Measurements from ENCODE around the gene NCBP3. TPM values are rescaled to one million over a fixed set of nuclear protein-coding genes. Genes with fewer than 3 reads are reported as not detected.

NCBP3 gene
- total RNA-seq, 1 donor from 2014 or later, result 15.3 TPM

DNA sequence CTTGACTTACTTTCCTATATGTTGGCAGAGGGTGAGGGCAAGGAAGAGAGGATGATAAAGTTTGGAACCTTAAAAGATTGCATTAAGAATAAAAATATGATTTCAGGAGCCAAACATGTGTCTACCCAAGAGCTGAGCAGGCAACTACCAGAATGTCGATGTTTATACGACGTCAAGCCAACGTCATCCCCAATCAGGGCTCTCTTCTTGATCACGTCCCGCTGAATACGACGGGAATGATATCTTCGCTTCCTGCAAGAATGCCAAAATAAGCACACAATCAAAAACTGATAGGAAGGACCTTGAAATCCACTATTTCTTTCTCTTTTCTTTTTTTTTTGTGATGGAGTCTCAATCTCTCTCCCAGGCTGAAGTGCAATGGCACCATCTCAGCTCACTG lies 24.9 kb downstream of the NCBP3 start:
- ATAC-seq, result no peak
- intact Hi-C loops (cut with DNase I), result no loop called here
- DNase-seq (ENCODE audit: missing footprints), result no peak

DNA sequence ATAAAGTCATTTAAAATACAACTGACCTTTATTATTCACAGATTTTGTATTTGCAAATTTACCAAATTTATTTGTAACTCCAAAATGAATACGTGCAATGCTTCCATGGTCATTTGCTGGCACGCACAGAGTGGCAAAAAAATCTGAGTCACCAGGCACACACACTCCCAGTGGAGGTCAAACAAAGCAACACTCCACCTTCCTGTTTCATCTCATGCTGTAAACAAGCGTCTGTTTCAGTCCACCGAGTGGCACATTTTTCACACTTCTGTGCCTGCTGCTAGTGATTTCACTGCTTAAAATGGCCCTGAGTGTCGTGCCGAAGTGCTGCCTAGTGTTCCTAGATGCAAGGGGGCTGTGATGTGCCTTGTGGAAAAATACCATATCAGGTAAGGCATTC lies 27.3 kb downstream of the NCBP3 start:
- no peak for DNase-seq (ENCODE audit: missing footprints)
- intact Hi-C loops (cut with DNase I), result no loop called here
- no peak for ATAC-seq

DNA sequence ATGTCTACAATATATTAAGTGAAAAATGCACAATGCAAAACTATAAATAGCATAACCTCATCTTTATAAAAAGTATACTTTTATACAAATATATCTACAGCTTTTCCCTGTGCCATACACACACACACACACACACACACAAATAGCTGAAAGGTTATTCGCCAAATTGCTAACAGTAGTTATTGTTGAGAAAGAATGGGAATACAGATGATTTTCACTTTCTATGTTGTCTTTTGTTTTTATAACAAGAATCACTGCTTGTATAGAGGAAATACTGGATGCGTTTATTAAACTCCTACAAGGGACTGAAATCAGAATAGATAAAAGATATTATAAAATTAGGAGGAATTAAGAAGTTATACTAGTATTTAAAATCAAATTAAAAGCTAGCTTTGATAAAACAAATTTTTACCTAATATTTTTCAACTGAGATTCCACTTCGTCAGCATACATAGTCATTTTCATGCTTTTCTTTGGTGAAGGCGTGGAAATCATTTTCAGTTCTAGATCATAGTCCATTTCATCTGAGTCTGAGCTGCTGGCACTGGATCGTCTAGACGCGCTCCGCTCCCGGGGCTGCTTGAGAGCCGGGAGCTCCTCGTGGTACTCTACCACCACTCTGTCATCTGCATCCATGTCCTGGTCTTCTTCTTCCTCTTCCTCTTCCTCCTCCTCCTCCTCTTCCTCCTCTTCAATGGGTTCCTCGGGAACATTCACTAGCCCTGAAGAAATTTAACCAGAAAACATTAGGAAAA lies 28.0 kb downstream of the NCBP3 start:
- DNase-seq (ENCODE audit: missing footprints), result no peak
- ATAC-seq, result no peak
- intact Hi-C loops (cut with DNase I), result no loop called here

DNA sequence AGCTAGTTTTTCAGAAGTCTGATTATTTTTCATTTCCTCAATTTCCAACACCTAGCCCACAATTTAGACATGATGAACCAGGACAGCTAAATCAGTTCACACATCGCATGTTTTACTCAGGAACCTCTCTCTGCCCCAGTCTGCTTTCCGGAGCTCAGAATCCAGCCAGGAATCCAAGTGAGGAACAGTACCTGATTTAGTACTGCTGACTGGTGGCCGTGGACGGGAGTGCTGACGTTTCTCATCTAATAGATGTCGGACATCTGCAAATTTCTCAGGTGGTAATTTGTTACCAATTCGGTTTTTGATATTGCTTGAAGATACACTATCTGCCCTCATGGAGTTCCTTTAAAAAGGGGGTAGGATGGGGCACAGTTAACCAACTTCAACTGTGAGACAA lies 30.1 kb downstream of the NCBP3 start:
- ATAC-seq (no peak), DNase-seq (ENCODE audit: missing footprints) (no peak)
- intact Hi-C loops (cut with DNase I), result no loop called here

DNA sequence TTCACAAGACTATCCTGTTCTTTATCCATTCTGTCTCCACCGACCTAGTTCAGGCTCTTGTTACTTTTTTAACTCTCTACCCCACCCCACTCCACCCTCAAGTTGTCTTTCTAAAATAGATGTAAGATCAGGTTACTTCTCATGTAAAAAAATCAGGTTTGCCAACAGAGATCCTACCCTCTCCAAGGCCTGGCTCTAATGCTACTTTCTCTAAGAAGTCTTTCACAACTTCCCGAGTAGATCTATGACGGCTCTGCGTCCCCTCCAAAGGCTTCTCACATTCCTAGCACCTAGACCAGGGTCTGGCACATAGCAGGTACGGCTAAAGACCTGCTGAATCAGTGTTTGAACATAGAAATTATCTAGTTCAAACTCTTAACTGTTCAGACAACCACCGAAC lies 30.9 kb downstream of the NCBP3 start:
- ATAC-seq (no peak), DNase-seq (ENCODE audit: missing footprints) (no peak)
- intact Hi-C loops (cut with DNase I), result no loop called here

DNA sequence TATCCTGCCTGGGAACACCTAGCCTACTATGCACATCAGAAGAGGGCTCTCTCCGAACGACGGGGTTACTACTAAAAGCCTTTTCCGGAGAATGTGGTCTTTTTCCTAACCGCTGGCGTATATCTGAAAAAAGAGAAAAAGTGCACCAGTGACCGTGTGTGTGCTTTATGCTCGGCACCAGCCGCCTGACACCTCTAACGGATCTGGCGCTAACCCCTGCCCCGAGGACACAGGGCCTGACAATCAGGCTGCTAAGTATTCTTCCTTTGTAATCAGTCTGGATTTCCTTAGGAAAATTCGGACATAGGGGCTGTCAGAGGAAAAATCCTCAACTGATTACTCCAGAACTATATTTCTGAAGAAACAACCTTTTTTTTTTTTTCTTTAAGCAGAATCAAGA lies 31.7 kb downstream of the NCBP3 start:
- intact Hi-C loops (cut with DNase I), result no loop called here
- ATAC-seq (no peak), DNase-seq (ENCODE audit: missing footprints) (no peak)

DNA sequence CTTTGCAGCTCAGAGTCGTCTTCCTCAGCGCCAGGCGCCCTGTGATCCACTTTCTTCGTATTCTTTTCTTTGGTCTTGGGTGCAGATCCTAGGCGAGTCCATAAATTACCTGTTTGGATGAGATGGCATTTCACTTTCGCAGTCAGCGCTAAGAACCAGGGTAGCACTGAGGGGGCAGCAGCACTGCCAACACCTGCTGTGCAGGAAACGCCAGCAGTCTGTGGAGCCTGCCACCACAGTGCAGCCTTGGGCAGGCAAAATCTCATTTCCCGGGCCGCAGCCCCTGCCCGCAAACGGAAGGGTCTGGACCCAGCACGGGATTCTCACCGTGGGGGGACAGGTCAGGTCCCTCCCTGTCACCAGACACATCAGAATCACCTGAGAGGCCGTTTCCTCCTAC lies 32.9 kb downstream of the NCBP3 start:
- ATAC-seq (no peak), DNase-seq (ENCODE audit: missing footprints) (no peak)
- intact Hi-C loops (cut with DNase I), result no loop called here

DNA sequence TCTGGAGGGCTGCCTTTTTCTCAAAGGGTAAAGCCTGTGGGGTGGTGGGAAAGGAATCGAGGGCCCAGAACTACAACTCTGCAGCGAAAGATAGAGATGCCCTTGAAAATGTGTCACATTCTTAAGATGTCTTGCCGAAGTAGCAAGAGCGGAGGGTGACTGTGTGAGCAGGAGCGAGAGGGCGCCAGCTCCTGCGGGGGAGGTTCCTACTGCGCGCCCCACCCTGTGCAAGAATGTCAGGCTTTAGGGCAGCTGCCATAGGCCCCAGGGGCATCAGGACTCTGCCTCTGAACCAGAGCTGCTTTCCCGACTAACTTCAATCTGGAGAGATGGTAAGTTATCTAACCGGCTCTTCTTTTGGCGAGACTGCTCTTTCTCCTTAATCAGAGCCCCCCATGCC lies 33.3 kb downstream of the NCBP3 start:
- ATAC-seq, result no peak
- DNase-seq (ENCODE audit: missing footprints), result peak; percentile 58
- intact Hi-C loops (cut with DNase I), result no loop called here

DNA sequence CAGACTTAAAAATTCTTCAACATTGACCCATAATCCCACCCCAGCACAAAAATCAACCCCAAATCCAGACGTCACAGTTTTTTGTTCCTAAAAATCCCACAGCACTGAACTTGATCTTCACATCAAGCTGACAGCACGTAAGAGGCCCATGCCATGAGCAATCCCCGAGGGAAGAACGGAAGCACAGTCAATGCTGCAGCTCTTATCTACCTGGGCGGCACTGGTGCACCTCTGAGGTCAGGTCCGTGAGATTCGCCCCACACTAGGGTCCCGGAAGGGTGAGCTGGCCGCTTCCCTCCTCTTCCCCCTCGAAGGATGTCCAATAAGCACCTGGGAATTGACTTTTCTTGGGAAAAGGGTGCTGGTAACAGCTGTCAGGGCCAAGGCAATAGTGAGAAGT lies 33.8 kb downstream of the NCBP3 start:
- DNase-seq (ENCODE audit: missing footprints), result no peak
- no peak for ATAC-seq
- intact Hi-C loops (cut with DNase I), result no loop called here

DNA sequence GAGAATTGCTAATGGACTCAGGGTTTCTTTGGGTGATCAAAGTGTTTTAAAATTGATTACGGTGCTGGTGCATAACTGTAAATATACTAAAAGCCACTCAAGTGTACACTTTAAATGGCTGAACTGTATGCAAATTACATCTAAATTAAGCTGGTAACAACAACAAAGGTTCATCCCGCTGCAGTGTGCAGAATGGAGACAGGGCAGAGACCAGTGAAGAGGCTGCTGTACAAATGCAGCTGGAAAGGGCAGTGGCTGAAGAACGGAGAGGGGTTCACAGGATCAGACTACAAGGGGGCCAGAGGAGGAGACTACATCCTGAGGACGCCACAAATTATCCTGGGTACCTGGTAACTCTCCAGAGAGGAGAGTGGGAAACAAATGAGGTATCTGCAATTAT lies 36.0 kb downstream of the NCBP3 start:
- intact Hi-C loops (cut with DNase I), result no loop called here
- DNase-seq (ENCODE audit: missing footprints), result no peak
- no peak for ATAC-seq

DNA sequence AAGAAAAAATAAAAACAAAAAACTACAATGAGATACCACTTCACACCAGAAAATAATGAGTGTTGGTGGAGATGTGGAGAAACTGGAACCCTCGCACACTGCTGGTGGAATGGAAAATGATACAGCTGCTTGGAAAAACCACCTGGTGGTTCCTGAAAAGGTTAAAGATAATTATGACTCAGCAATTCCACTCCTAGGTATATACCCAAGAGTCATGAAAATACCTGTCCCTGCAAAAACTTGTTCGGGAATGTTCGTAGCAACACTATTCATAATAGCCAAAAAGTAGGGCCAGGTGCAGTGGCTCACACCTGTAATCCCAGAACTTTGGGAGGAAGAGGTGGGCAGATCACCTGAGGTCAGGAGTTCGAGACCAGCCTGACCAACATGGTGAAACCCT lies 36.9 kb downstream of the NCBP3 start:
- DNase-seq (ENCODE audit: missing footprints) (no peak), ATAC-seq (no peak)
- intact Hi-C loops (cut with DNase I), result no loop called here

DNA sequence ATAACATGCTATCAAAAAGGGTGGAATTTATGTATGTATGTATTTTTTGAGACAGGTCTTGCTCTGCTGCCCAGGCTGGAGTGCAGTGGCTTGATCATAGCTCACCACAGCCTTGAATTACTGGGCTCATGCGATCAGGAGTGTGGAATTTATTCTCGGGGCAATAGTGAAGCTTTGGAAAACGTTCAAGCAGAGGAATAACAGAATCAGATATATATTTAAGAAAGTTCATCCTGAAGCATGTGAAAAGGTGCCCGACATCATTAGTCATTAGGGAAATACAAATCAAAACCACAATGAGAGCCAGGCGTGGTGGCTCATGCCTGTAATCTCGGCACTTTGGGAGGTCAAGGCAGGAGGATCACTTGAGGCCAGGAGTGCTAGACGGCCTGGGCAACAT lies 37.3 kb downstream of the NCBP3 start:
- intact Hi-C loops (cut with DNase I), result no loop called here
- ATAC-seq (no peak), DNase-seq (ENCODE audit: missing footprints) (no peak)

DNA sequence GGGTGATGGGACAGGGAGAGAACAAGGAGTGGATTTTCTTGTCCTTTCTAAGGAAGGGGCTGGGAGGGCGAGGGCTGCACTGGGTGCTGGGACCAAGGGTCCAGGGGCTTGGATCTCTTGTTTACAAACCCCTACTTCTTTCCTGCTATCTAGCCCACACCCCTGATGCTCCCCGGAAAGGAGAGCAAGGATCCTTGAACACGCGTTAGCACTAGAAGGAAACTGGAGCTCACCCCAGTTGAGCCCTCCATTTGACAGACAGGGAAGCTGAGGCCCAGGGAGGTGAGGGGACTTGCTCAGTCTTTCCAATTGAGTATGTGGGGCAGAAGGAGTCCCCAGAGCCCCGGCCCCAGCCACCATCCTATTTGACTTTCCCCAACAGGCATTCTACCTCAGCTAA lies 40.5 kb downstream of the NCBP3 start:
- intact Hi-C loops (cut with DNase I), result no loop called here
- no peak for DNase-seq (ENCODE audit: missing footprints)
- no peak for ATAC-seq

DNA sequence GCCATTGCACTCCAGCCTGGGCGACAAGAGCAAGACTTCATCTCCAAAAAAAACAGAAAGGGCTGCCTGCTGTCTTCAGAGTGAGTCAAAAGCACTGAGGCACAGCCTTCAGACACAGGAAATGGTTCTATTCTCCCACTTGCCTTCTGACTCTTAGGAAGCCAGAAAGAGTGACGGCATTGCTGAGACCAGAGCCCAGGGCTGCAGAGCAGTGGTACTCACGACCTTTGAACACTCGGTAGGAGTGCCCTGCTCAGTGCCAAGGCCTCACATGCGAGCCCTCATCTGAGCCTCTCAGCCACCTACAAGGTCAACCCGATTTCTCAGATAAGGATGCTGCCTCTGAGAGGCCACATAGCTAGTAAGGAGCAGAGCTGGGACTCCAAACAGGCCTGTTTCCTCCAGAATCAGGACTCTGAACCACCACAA lies 41.5 kb downstream of the NCBP3 start:
- ATAC-seq, result no peak
- intact Hi-C loops (cut with DNase I), result no loop called here
- DNase-seq (ENCODE audit: missing footprints), result no peak

DNA sequence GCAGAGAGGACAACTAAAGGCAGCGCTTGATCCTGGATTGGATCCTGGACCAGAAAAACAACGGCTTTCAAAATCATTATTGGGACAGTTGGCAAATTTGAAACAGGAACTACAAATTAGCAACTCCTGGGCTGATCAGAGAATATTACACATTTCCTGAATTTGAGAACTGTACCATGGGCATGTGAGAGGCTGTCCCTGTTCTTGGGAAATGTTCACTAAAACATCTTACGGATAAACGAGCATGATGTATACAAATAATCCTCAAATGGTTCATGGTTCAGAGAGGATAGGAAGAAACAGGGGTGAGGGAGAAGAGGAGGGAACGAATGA lies 42.8 kb downstream of the NCBP3 start:
- ATAC-seq (no peak), DNase-seq (ENCODE audit: missing footprints) (no peak)
- intact Hi-C loops (cut with DNase I), result no loop called here

DNA sequence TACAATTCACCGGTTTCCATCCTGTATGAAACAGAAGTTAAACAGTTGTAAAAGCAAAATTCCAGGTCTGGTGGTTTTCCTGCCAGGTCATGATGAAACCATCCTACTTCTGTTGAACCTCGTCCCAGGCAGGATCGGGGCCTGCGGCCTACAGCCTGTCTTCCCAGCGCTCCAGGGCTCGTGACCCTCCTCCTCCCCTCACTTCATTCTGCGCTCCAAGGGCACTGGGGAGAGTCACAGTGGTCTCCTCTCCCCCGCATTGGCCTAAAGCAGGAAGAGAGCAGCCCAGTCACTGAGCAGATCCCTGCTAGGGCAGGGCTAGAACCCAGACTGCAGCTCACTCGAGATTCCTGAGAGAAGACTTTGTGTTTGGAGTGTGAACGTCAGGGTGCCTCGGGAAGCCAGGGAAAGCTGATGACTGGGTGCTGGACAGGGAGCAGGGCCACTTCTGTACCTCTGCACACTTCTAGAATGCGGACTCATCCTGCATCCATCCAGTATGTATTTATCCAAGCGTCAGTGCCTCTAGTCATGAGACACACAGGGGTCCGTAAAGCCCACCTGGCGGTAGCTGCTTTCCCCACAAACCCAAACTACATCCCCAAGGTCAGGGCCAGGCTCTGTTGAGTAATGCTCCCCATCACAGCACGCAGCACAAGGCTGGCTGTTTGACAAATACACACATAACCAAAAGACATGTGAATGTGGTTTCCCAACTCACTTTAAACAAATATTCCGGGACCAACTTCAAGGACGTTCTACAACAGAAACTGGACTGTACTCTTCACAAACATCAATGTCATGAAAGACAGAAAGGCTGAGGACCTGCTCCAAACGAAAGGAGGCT lies 43.4 kb downstream of the NCBP3 start:
- ATAC-seq (peak; percentile 37), DNase-seq (ENCODE audit: missing footprints) (no peak)
- intact Hi-C loops (cut with DNase I), result no loop called here

DNA sequence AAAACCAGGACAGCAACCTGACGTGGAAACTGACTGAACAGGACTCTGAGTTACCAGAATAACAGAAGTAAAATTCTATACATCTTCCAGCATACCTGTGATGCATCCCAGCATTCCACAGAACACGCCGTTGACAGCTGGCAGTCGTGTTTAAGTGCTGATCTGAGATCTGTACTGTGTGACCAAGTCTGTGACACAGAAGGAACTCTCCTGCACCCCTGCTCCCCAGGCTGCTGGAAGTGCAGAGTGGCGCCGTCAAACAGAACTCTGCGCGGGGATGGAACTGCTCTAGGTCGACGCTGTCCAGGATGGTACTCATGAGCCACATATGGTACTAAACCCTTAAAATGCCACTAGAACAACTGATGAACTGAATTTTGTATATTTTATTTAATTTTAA lies 44.3 kb downstream of the NCBP3 start:
- intact Hi-C loops (cut with DNase I), result no loop called here
- ATAC-seq (no peak), DNase-seq (ENCODE audit: missing footprints) (no peak)

DNA sequence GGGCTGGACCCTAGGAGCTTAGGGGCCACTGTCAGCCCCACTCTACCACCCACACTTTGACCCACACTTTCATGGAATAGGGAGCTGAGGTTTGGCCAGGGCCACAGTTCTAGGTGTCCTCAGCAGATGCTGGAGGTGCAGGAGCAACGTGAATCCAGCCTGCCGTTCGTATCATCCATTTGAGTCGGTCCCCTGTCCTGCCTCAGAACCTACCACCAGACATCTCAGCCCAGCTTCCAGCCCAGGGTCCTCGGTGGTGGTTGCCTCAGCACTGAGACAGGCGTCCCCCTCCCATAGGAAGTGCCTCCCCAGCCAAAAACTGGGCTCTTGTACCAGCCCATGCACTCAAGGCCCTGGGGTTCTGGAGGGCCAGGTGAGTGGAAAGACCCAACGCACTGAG lies 44.7 kb downstream of the NCBP3 start:
- ATAC-seq (no peak), DNase-seq (ENCODE audit: missing footprints) (no peak)
- intact Hi-C loops (cut with DNase I), result no loop called here

DNA sequence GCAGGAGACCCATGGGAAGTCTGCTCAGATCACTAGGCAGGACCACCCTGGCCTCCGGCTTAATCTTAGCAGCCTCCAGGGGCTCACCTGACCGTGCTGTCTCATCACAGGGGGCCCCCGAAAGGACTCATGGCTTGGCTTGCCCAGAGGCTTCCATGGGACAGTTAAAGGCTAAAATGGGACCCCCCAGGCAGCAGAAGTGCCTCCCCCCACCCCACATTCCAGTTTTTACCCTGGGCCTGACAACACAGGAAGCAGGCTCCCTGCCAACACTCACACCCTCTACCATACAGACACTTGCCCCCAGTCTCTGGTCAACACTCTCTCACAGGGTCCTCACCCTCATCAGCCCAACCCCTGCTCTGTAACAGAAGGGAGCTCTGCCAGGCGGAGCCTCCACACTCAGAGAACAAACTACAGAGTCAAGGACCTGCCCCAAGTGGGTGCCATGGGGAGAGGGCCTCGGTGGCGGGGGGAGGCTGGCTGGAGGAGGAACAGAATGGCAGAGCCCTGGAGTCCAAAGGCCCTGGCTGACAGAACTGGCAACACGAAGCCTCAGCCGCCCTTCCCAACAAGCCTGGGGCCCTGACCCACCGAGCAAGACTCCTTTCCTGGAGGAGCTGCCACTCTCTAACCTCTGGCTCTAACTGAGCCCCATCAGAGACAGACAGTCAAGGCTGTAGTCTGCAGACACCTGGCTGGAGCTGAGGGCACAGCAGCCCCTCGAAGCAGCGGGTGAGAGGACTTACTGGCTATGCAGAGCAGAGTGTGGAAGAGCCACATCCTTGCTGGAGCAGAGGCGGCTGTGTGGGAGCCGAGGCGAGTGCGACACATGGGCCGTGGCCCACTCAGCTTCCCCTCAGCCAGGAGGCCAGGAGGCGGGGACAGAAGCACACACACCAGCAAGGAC lies 45.4 kb downstream of the NCBP3 start, which contains the start of gene ITGAE:
Gene ITGAE, minus strand, starts transcription at position 827 of the 910 bp plus-strand sequence. Its CDS starts 44 bp downstream, at position 783.
- ATAC-seq (no peak), DNase-seq (ENCODE audit: missing footprints) (no peak)
- intact Hi-C loops (cut with DNase I), result no loop called here
